Tibial nerve (tissue), 4 donors: Measurements from ENCODE around the gene IGFBP6.

Experiments
- EP300 ChIP-seq, 2 donors: sonication (generic); formaldehyde crosslinking; IDR thresholded peaks; one replicate each; pipeline ENCODE4 v1.6.1; 2017; ENCODE audit warnings: antibody characterized with exemption in 2 of 2, mild to moderate bottlenecking in 1 of 2
- POLR2A ChIP-seq, 2 donors: fragments of 450-650 bp; IDR thresholded peaks; one replicate each; pipeline ENCODE4 v1.6.1; 2017; ENCODE audit warnings: antibody characterized with exemption in 2 of 2, mild to moderate bottlenecking in 2 of 2, moderate library complexity in 2 of 2
- TF ChIP-seq, protein P1 (sequence below), 5 experiments: fragments of 200-600 bp in 3 of 5; fragments of 450-650 bp in 2 of 5; sonication (generic) in 3 of 5; IDR thresholded peaks; one replicate each; pipeline ENCODE4 v1.5.1; 2016 to 2019; ENCODE audit warnings: antibody characterized with exemption in 5 of 5, mild to moderate bottlenecking in 3 of 5, moderate library complexity in 2 of 5

DNA sequence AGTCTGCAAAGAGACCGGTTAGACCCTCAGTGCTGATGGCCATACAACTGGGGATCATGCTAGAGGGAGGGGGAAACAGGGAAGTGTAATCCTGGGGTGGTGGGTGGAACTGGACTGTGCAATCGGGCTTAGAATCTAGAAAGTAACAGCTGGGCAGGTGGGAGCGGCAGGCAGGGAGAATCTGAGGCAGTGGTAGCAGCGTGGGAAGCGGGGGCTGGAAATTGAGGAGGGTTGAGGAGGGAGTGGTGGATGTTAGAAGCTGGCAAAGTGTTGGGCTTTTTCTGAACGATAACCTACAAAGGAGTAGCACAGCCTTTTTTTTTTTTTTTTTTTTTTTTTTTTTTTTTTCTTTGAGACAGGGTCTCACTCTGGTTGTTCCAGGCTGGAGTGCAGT lies 3.1 kb upstream of the IGFBP6 start:
- TF ChIP-seq, protein P1, sequence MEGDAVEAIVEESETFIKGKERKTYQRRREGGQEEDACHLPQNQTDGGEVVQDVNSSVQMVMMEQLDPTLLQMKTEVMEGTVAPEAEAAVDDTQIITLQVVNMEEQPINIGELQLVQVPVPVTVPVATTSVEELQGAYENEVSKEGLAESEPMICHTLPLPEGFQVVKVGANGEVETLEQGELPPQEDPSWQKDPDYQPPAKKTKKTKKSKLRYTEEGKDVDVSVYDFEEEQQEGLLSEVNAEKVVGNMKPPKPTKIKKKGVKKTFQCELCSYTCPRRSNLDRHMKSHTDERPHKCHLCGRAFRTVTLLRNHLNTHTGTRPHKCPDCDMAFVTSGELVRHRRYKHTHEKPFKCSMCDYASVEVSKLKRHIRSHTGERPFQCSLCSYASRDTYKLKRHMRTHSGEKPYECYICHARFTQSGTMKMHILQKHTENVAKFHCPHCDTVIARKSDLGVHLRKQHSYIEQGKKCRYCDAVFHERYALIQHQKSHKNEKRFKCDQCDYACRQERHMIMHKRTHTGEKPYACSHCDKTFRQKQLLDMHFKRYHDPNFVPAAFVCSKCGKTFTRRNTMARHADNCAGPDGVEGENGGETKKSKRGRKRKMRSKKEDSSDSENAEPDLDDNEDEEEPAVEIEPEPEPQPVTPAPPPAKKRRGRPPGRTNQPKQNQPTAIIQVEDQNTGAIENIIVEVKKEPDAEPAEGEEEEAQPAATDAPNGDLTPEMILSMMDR (IDR thresholded peaks at IDR 0.05) = no peak
- TF ChIP-seq POLR2A (IDR thresholded peaks at IDR 0.05) (no peak), EP300 (IDR thresholded peaks at IDR 0.05) (no peak)
